ENCODE results near the gene TOR3A.
A peak's percentile ranks its signal among the peaks of the same experiment; 100 is the strongest.
"Not testable (repeated sequence)": the region's sequence is repeated elsewhere in the genome, so short reads cannot be mapped to it uniquely, and the experiment has no call there.

TOR3A gene

GRCh38 chr1:179081687-179082332, at the start of gene TOR3A:
Gene TOR3A, plus strand, starts transcription at chr1:179082070. Its CDS starts 59 bp downstream, at chr1:179082129.
- DNase-seq: peak; percentile 74 to 80

- DNase-seq: peak; percentile 40 to 77
These were observed 47.1 kb upstream of the TOR3A start for GRCh38 chr1:179034720-179035119.

- DNase-seq: no peak
These were observed 44.9 kb upstream of the TOR3A start for GRCh38 chr1:179036844-179037465.

GRCh38 chr1:179038528-179039281, 43.2 kb upstream of the TOR3A start:
- DNase-seq: no peak

GRCh38 chr1:179039502-179040174, 42.2 kb upstream of the TOR3A start:
- DNase-seq: not testable (repeated sequence)

- DNase-seq: not testable (repeated sequence)
These were observed 41.7 kb upstream of the TOR3A start for GRCh38 chr1:179040175-179040551.

- DNase-seq: no peak
These were observed 39.8 kb upstream of the TOR3A start for GRCh38 chr1:179042087-179042486.

GRCh38 chr1:179042700-179043099, 39.2 kb upstream of the TOR3A start:
- no peak for DNase-seq

- no peak for DNase-seq
These were observed 38.6 kb upstream of the TOR3A start for GRCh38 chr1:179043266-179043665.

GRCh38 chr1:179043907-179044306, 38.0 kb upstream of the TOR3A start:
- no peak for DNase-seq

GRCh38 chr1:179046808-179047635, 34.8 kb upstream of the TOR3A start:
- DNase-seq: no peak

- DNase-seq: no peak
These were observed 34.3 kb upstream of the TOR3A start for GRCh38 chr1:179047636-179047997.

GRCh38 chr1:179048339-179049124, 33.3 kb upstream of the TOR3A start:
- DNase-seq: no peak

GRCh38 chr1:179052776-179053175, 29.1 kb upstream of the TOR3A start:
- DNase-seq: peak in 1 of 2 donors; percentile 21

GRCh38 chr1:179053486-179053885, 28.4 kb upstream of the TOR3A start:
- no peak for DNase-seq

GRCh38 chr1:179055937-179056336, 25.9 kb upstream of the TOR3A start:
- no peak for DNase-seq

- DNase-seq: peak; percentile 44 to 55
These were observed 23.1 kb upstream of the TOR3A start for GRCh38 chr1:179058487-179059483.

GRCh38 chr1:179061360-179062282, 20.2 kb upstream of the TOR3A start:
- no peak for DNase-seq

- DNase-seq: no peak
These were observed 15.4 kb upstream of the TOR3A start for GRCh38 chr1:179066471-179066870.

Data from inflammatory macrophage treated with lipopolysaccharide for 1 hour (primary cell).